GM12891 (cell line): ENCODE measurements around the gene RNF208.

Experiments used
- POLR2A ChIP-seq: IDR thresholded peaks from 2 replicates; pipeline ENCODE4 v1.6.1; 2011; ENCODE audit warnings: low read depth, low read length, control low read depth
- POLR2AphosphoS5 ChIP-seq: IDR thresholded peaks from 2 replicates; pipeline ENCODE4 v1.6.1; 2011; ENCODE audit warnings: low read depth, low read length, control low read depth
- POU2F2 ChIP-seq: IDR thresholded peaks from 2 replicates; pipeline ENCODE4 v1.6.1; 2011; ENCODE audit warnings: low read depth, mild to moderate bottlenecking, control low read depth, low read length, moderate library complexity
- SPI1 ChIP-seq: IDR thresholded peaks from 2 replicates; pipeline ENCODE4 v1.6.1; 2011; ENCODE audit warnings: low read depth, low read length, control low read depth
- TAF1 ChIP-seq: IDR thresholded peaks from 2 replicates; pipeline ENCODE4 v1.6.1; 2011; ENCODE audit warnings: low read depth, low read length, control low read depth

- TF ChIP-seq POLR2A: no peak
- TF ChIP-seq TAF1: no peak
- no peak for TF ChIP-seq POLR2AphosphoS5
- no peak for TF ChIP-seq SPI1
- TF ChIP-seq POU2F2: no peak
Observed at GRCh38 chr9:137171149-137171900, 50.7 kb downstream of the RNF208 start.
